ENCODE measurements around the gene MS4A18.

Gene MS4A18

DNA sequence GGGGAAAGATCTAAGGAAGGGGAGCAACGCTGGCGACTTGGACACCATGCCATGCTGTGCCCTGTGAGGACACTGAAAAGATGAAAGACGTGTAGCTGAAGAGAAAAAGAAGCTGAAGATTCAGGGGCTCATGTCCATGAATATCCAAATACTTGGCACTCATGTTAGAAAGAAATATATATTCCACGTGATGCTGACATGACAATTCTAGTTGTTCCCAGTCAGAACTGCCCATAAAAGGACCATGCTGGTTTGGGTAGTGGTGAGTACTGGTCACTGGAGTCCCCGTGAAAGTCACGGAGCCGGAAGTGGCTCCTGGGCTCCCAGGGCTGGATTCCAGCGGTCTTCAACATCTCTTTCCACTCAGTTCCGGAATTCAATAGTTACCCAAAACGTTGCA is 42.0 kb downstream of the MS4A18 start:
- no peak for DNase-seq (ENCODE audit: low read depth in 3 of 3)

DNA sequence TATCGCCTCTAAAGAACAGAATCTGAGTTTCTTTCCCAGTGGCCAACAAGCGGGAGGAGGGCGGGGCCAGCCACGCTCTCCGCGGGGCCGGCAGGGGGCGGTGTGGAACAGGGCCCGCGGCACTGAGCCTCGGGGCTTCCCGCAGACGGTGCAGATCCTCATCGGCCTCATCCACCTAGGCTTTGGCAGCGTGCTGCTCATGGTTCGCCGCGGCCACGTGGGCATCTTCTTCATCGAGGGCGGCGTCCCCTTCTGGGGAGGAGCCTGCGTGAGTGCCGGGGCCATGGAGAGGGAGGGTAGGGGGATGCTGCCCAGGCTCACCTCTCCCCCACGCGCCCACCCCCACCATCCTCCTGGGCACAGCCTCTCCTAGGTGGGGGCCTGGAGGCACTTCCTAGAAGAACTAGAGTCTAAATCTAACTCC is 42.9 kb downstream of the MS4A18 start:
- DNase-seq (ENCODE audit: low read depth in 3 of 3): no peak

DNA sequence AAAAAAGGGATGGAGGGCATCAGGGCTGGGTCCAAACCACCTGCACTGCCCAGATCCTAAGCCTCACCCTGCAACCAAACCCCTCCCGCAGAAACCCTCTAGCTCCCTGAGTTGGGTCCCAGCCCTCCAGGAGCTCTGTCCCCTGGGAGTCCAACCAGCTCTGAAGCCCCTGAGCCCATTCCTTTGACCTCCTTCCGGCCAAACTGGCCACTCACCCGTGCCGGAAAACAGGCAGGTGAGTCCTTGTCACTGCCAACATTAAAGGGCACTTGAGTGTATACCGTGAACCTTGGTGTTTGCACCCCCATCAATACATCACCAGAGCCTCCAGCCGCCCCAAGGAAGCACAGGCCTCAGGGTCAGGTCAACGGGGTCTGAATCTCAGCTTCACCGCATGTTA is 43.7 kb downstream of the MS4A18 start:
- no peak for DNase-seq (ENCODE audit: low read depth in 3 of 3)

DNA sequence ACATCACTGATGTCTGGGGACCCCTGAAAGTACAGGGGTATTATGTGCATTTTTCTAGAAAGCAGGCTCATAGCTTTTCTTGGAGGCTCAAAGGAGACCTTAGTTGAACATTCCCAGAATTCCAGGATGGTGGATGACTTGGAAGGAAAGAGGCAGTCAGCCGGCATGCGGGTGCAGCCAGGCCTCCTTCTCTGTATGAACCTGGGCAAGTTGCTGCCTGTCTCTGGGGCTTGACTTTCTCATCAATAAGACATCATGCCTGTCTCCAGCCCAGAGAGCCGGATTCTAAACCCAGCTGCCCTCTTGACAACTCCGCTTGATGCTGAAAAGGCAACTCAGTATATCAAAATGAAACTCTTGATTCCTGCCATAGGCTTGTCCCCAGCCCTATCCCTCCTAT is 44.8 kb downstream of the MS4A18 start:
- no peak for DNase-seq (ENCODE audit: low read depth in 3 of 3)

GRCh38 chr11:60769811-60770210 is 45.3 kb downstream of the MS4A18 start:
- DNase-seq (ENCODE audit: low read depth in 3 of 3): no peak

- DNase-seq (ENCODE audit: low read depth in 3 of 3): no peak
Measured at GRCh38 chr11:60771146-60771545, 46.6 kb downstream of the MS4A18 start.

DNA sequence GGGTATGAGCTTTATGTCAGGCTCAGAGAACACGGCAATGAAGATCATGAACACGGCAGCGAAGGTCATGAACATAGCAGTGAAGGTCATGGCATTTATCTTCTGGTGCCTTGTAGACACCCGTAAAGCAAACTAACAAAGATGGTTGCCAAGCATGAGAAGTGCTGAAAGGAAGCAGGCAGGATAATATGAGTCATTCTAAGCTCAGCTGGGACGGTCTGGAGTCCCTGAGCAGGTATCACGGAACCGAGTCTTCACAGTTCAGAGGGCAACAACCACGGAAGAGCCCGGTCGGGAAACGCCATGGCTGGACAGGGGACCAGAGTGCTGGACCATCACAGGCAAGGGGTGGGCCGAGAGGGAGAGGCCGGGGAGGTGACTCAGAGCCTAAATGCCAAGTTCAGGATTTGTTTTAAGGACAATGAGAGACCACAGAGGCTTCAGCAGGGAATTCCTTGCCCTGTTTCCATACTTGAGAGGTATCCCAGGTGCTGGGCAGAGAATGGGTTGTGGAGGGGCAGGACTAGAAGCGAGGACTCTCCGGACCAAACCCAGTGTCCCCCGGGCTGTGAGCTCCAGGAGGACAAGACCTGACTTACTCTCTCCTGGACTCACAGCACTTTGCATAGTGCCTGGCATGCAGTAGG is 47.5 kb downstream of the MS4A18 start:
- DNase-seq (ENCODE audit: low read depth in 3 of 3): no peak

- DNase-seq (ENCODE audit: low read depth in 3 of 3): no peak
Measured at GRCh38 chr11:60772666-60773065, 48.1 kb downstream of the MS4A18 start.

DNA sequence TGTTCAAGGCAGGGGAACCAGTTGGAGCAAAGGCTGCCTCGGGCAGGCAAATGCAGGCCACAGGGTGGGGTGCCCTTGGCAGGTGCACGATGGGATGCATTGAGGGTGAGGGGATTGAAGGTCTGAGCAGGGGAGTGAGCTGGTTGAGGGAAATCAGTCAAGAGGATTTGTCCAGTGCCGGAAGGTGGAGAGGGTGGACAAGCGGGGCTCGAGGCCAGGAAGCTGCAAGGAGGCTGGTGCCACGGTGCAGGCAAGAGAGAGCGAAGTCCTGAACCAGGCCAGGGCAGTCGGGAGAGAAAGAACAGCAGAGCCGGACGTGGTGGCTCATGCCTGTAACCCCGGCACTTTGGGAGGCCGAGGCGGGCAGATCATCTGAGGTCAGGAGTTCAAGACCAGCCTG is 50.2 kb downstream of the MS4A18 start:
- DNase-seq (ENCODE audit: low read depth in 3 of 3): no peak

DNA sequence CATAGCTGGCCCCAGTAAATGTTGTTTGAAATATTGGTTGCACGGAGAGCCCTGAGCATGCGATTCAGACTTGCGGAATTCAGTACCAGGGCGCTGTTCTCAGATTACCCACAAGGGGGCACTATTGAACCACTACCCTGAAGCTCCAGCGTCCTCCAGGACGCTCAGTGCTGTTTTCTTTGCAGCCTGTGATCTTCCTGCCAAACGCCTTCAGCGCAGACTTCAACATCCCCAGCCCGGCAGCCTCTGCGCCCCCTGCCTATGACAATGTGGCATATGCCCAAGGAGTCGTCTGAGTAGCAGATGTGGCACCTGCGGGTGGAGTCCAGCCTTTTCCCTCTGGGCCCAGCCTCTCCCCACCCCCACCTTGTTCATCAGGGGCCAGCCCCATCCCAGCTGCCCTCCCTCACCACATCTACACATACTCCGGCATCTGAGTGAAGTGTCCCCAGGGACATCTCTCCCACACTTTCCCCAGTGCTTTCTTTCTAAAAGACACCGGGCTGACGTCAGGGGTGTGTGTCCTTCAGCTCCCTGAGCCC is 51.0 kb downstream of the MS4A18 start:
- peak; percentile 67 to 75 (median 69) for DNase-seq (ENCODE audit: low read depth in 3 of 3)

GRCh38 chr11:60776167-60776566 is 51.6 kb downstream of the MS4A18 start:
- DNase-seq (ENCODE audit: low read depth in 3 of 3): no peak

DNA sequence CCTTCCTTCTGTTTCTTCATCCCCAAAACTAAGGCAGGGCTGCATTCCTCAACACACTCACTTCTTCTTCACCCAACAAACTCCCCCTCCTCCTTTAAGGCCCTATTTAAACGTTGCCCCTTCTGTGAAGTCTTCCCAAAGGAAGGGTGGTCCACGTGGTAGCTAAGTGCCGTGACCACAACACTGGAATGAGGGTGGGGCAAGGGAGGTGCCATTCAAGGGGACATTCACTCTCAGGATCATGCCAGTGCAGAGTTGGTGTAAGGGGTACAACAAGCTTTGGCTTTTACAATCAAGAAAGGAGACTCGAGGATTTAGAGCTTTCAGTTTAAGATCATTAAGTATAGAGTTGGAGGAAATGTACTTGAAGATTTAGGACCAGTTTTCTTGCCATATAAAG is 52.6 kb downstream of the MS4A18 start:
- DNase-seq (ENCODE audit: low read depth in 3 of 3): no peak

- no peak for DNase-seq (ENCODE audit: low read depth in 3 of 3)
Measured at GRCh38 chr11:60777572-60777971, 53.1 kb downstream of the MS4A18 start.

DNA sequence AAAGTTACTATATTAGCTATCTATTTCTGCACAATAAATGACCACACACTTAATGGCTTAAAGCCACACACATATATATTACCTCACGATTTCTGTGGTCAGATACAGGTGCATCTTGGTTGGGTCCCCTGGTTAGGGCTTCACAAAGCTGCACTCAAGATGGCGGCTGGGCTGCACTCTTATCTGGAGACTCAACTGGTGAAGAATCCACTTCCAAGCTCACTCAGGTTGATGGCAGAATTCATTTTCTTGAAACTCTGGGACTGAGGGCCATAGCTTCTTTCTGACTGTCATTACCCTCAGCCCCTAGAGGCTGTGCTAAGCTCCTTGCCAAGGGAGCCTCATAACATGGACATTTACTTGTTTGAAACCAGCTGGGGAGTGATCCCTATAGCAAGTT is 55.5 kb downstream of the MS4A18 start:
- no peak for DNase-seq (ENCODE audit: low read depth in 3 of 3)

DNA sequence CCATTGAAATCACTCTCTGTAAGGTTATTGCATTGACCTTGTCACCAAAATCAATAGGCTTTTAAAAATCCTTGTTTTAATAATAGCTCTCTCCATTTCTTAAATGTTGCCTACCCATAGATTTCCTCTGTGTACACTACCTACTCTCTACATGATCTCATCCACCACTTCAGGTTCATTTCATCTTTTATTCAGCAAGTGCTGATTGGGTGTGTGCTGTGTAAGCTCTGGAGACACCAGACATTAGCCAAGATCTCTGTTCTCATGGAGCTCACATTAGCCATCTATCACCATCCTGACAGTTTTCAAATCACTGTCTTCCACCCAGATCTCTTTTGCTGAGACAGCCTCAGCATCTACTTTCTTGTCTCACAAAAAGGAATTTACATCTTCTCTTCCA is 56.3 kb downstream of the MS4A18 start:
- DNase-seq (ENCODE audit: low read depth in 3 of 3): no peak

- no peak for DNase-seq (ENCODE audit: low read depth in 3 of 3)
Measured at GRCh38 chr11:60781286-60781980, 56.9 kb downstream of the MS4A18 start.

DNA sequence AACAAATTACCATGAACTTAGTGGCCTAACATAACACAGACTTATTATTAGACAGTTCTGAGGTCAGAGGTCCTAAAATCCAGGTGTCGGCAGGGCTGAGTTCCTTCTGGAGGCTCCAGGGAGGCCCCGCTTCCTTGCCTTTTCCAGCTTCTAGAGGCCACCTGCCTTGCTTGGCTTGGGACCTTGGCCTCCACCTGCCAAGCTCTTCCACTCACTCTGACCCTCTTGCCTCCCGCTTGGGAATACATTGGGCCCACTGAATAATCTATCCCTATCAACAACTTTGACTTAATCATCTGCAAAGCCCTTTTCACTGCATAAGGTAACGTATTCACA is 57.4 kb downstream of the MS4A18 start:
- DNase-seq (ENCODE audit: low read depth in 3 of 3): no peak

DNA sequence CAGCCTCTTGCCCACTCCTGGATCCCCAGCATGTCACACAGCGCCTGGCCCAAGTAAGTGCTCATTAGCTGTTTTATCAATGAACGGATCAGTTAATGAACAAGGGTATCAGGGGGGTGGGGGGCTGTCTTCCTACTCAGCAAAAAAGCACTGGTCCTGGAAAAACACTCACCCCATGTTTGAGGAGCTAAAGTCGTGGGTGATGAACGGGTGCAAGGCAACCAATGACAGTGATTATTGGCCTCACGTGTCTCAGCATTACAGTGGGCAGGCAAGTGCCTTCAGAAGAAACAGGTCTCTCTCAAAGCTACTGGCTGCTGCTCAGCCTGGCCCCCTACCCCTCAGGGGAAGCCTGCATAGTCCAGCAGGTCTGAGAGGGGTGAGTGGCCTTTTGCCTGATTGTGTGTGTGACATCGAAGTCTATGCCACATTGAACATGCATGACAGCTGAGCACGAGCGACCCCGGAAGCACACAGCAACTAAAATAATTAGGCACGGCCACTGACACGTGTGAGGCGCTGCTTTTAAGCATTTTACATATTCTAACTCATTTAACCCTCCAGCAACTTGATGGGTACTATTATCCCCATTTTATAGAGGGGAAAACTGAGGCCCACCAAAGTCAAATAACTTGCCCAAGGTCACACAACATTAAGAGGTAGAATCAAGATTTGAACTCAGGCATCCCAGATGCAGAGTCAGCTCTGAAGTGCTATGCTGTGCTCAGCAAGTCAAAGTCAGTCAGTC is 58.0 kb downstream of the MS4A18 start:
- no peak for DNase-seq (ENCODE audit: low read depth in 3 of 3)

DNA sequence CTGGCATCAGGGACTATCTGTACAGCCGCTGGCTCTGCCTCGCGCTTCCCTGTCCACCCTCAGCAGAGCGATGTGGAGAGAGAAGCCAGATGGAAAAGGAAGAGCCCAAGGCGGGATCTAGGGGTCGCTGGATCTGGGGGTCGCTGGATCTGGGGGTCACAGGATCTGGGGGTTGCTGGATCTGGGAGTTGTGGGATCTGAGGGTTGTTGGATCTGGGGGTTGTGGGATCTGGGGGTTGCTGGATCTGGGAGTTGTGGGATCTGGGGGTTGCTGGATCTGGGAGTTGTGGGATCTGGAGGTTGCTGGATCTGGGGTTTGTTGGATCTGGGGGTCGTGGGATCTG is 58.6 kb downstream of the MS4A18 start:
- no peak for DNase-seq (ENCODE audit: low read depth in 3 of 3)

DNA sequence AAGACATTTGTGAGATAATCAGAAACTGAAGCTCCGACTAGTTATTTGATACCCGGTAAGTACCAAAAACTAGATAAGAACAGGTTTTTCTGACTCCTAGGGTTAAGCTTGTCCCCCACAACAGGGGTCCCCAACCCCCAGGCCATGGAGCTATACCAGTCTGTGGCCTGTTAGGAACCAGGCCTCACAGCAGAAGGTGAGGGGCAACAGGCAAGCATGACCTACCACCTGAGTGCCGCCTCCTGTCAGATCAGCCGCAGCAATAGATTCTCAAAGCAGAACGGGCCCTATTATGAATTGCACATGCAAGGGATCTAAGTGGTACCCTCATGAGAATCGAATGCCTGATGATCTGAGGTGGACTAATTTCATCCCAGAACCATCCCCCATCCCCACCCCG is 59.4 kb downstream of the MS4A18 start:
- no peak for DNase-seq (ENCODE audit: low read depth in 3 of 3)

GRCh38 chr11:60785136-60785535 is 60.6 kb downstream of the MS4A18 start, which contains the start of gene MS4A10:
MS4A10 (plus strand) TSS chr11:60785333; CDS start chr11:60790336, 5,003 bp downstream.
- DNase-seq (ENCODE audit: low read depth in 3 of 3): no peak

GRCh38 chr11:60785806-60786361 is 61.4 kb downstream of the MS4A18 start:
- DNase-seq (ENCODE audit: low read depth in 3 of 3): no peak

Measured in stimulated activated CD4-positive, alpha-beta T cell treated with anti-CD3 and anti-CD28 coated beads, TNF-alpha, amount 100 ng/mL, for 48 hours (primary cell).